Adrenal gland (tissue), 12 donors: ENCODE results near the gene MED26. TPM values are rescaled to one million over a fixed set of nuclear protein-coding genes. Genes with fewer than 3 reads are reported as not detected.

Experiments used
- DNase-seq, 7 donors: peaks; one replicate each; pipeline ENCODE4 v3.0.0-alpha.2; 2019 to 2020
- H3K27ac ChIP-seq, 5 donors: fragments of 200-600 bp; sonication (generic) in 4 of 5; 1 replicate in 3 of 5; 2 replicates in 2 of 5; pipeline versions ENCODE4 v1.5.1 to v1.8.0; 2016 to 2020; ENCODE audit warnings: mild to moderate bottlenecking in 1 of 5
- H3K27me3 ChIP-seq: fragments of 200-600 bp; 2 replicates; pipeline ENCODE4 v1.8.0; 2021
- H3K36me3 ChIP-seq, 2 donors: fragments of 200-600 bp; replicated peaks in 1 of 2; 1 replicate in 1 of 2; 2 replicates in 1 of 2; pipeline versions ENCODE4 v1.5.1 to v1.8.0; 2018 to 2022
- H3K4me1 ChIP-seq, 2 donors: fragments of 200-600 bp; replicated peaks in 1 of 2; 1 replicate in 1 of 2; 2 replicates in 1 of 2; pipeline versions ENCODE4 v1.5.1 to v1.8.0; 2018 to 2021
- H3K4me3 ChIP-seq, 4 donors: fragments of 200-600 bp; sonication (generic) in 3 of 4; one replicate each; pipeline ENCODE4 v1.5.1; 2016 to 2018
- H3K9me3 ChIP-seq, 3 donors: fragments of 200-600 bp; sonication (generic) in 1 of 3; replicated peaks in 1 of 3; 1 replicate in 2 of 3; 2 replicates in 1 of 3; pipeline versions ENCODE4 v1.5.1 to v1.8.0; 2016 to 2021
- POLR2A ChIP-seq, 2 donors: fragments of 450-650 bp; IDR thresholded peaks; one replicate each; pipeline ENCODE4 v1.6.1; 2017; ENCODE audit warnings: antibody characterized with exemption in 2 of 2, mild to moderate bottlenecking in 2 of 2, moderate library complexity in 1 of 2
- WGBS, 4 donors: extraction: QIAGEN DNeasy Blood & Tissue Kit in 2 of 4; methylation state at CpG; one replicate each; pipeline versions ENCODE4 v1.1.5 to v1.1.7; 2013 to 2017; 5-methylcytosine and 5-hydroxymethylcytosine counted together
- intact Hi-C, 2 donors: fragments of 100-400 bp; cut with DNase I; formaldehyde crosslinking; loops; one replicate each; pipeline versions ENCODE4 v1.14.1 to v1.15.0; 2022 to 2023
- polyA plus RNA-seq, 3 donors: library from polyadenylated mRNA; stranded (reverse); fragments of 200-250 nt in 2 of 3; fragments of 350-450 nt in 1 of 3; fragmentation: Illumina TruSeq in 1 of 3; extraction: RNeasy Lipid Tissue Mini Kit (QIAGEN cat#74804) in 1 of 3; gene quantifications; one replicate each; pipeline ENCODE4 v1.2.3, GENCODE V29; 2013 to 2014
- total RNA-seq, 9 donors: library from RNA; depleted of rRNA in 4 of 9; stranded (reverse); fragments of >200 nt in 4 of 9; fragments of 120-200 nt in 1 of 9; fragmentation: NEBNext Ultra II Directional in 1 of 9; extraction: Animal tissue kit (Norgen Biotek cat#: 25700) in 1 of 9; gene quantifications; one replicate each; pipeline versions ENCODE4 v1.1.0 to v1.2.4, GENCODE V29; 2013 to 2023
- TF ChIP-seq, protein P1 (sequence below), 6 experiments: fragments of 450-650 bp in 4 of 6; fragments of 200-600 bp in 2 of 6; sonication (generic) in 1 of 6; IDR thresholded peaks; 1 replicate in 5 of 6; 2 replicates in 1 of 6; pipeline versions ENCODE4 v1.5.1 to v1.8.0; 2016 to 2021; ENCODE audit warnings: antibody characterized with exemption in 6 of 6, mild to moderate bottlenecking in 2 of 6, moderate library complexity in 1 of 6
- donor health status: healthy with polysubstance abuse.
- donor health status: Bipolar disorder and iron deficiency.
- donor health status: DM: yes; HTN: yes; CAD: no.
- donor health status: DM: no; HTN: no; CAD: no.
- donor health status: DM: no; HTN: no; CAD: no.
- donor health status: DM: yes; HTN: yes; CAD: no.

Gene MED26
- total and polyA plus RNA-seq, 12 donors: 4.6 to 17.3 (median 9.0) TPM

DNA sequence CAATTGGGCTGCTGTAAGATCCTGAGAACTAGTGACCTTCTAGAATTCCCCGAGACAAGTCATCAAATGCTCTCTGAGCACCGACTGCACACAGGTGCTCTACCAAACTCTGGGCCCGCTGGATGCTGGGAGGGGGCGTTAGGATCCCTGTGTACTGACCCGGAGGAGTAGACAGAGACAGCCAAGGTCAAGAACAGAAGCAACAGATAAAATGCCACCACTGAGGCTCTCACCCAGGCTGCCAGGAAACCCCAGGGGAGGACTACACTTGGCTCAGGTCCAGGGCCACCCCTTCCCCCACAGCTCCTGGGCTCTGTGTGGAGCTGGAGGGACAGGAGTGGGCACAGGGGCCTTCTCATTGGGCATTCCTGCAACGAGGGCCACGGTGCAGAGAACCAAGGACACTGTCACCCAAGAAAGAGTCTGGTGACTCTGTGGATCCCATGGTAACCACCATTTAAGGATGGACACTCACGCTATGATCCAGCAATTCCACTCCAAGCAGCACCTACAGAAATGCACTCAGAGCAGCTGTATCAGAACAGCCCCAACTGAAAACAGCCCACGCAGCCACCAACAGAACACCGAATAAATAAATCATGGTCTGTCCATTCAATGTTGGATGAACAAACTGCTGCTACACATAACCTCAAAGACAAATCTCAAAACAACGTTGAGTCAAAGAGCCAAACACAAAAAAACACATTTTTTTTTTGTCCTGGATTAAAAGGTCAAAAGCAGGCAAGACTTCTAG is 39.0 kb downstream of the MED26 start:
- Histone ChIP-seq H3K27ac (peak overlapping the region in 3 of 5 donors; percentile 52 to 72 (median 58)), H3K27me3 (no peaks in the 10 kb centered on the region), H3K9me3 (no peaks in the 10 kb centered on the region), H3K36me3 (no peaks in the 10 kb centered on the region), H3K4me3 (no peak overlapping the region), H3K4me1 (peaks cover 39 to 80% of the 10 kb centered on the region in 2 donors)
- intact Hi-C loops: no loop called here
- no peak for TF ChIP-seq POLR2A (IDR thresholded peaks at IDR 0.05)
- TF ChIP-seq, protein P1, sequence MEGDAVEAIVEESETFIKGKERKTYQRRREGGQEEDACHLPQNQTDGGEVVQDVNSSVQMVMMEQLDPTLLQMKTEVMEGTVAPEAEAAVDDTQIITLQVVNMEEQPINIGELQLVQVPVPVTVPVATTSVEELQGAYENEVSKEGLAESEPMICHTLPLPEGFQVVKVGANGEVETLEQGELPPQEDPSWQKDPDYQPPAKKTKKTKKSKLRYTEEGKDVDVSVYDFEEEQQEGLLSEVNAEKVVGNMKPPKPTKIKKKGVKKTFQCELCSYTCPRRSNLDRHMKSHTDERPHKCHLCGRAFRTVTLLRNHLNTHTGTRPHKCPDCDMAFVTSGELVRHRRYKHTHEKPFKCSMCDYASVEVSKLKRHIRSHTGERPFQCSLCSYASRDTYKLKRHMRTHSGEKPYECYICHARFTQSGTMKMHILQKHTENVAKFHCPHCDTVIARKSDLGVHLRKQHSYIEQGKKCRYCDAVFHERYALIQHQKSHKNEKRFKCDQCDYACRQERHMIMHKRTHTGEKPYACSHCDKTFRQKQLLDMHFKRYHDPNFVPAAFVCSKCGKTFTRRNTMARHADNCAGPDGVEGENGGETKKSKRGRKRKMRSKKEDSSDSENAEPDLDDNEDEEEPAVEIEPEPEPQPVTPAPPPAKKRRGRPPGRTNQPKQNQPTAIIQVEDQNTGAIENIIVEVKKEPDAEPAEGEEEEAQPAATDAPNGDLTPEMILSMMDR (IDR thresholded peaks at IDR 0.05): no peak
- WGBS, 4 donors: 41 to 54% (median 42%) methylated on average over 8 to 11 of the region's 11 CpGs
- DNase-seq: no peak

- H3K9me3 ChIP-seq: no peaks in the 10 kb centered on the region
- no peaks in the 10 kb centered on the region for H3K36me3 ChIP-seq
- no peaks in the 10 kb centered on the region for H3K27me3 ChIP-seq
- peaks cover 39 to 84% of the 10 kb centered on the region in 2 donors for H3K4me1 ChIP-seq
- WGBS, 4 donors: 13 to 27% (median 20%) methylated on average over 17 to 26 of the region's 26 CpGs
- intact Hi-C loops: no loop called here
- no peak for TF ChIP-seq POLR2A (IDR thresholded peaks at IDR 0.05)
- TF ChIP-seq, protein P1 (IDR thresholded peaks at IDR 0.05): no peak
- peak overlapping the region in 4 of 5 donors; percentile 45 to 72 (median 55) for H3K27ac ChIP-seq
- H3K4me3 ChIP-seq: no peak overlapping the region
- DNase-seq: peak in 3 of 7 donors; percentile 56 to 75 (median 60)
Measured at GRCh38 chr19:16587833-16588823, 39.9 kb downstream of the MED26 start.

DNA sequence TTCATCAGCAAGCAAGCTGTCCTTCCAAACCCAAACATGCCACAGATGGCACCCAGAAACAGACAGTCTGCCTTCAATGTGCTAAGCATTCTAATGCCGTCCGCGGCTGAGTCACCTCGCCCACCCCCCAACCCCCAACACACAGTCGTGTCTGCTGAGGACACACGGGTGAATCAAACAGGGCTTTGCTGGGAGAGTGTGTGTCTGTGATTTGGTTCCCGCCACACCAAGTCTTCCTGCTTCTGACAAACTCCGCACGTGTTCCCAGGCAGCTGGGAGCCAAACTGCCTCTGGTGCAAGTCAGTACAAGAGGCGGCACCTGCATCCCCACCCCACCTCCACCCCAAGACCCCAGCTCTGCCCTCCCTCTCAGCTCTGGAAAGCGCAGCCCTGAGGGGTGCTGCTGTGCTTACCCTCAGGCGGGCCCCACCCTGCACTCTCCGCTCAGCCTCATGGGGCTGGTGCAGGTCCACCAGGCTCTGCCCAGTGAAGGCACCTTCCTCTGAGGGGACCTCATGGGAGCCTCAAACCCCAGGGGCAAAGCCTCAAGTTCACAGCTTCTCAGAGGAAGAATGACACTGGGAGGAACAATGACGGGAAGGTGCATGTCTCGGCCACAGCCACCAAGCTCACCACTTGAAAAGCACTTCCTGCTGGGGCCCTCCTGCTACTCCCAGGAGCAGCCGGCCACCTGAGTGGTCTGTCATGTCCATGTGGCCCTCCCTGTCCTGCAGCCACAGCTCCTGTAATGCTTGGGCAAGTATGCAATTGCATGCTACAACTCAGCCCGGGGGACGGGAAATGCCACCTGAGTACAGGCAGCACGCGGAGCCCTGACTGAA is 40.8 kb downstream of the MED26 start:
- TF ChIP-seq, protein P1 (IDR thresholded peaks at IDR 0.05): no peak
- no peak for TF ChIP-seq POLR2A (IDR thresholded peaks at IDR 0.05)
- no peaks in the 10 kb centered on the region for H3K9me3 ChIP-seq
- peaks cover 35 to 88% of the 10 kb centered on the region in 2 donors for H3K4me1 ChIP-seq
- no peak overlapping the region for H3K4me3 ChIP-seq
- 51 to 62% (median 54%) methylated on average over 6 to 20 of the region's 20 CpGs for WGBS, 4 donors
- H3K27me3 ChIP-seq: no peaks in the 10 kb centered on the region
- intact Hi-C loops: no loop called here
- H3K36me3 ChIP-seq: no peaks in the 10 kb centered on the region
- peak overlapping the region in 4 of 5 donors; percentile 45 to 72 (median 55) for H3K27ac ChIP-seq
- peak in 1 of 7 donors; percentile 68 for DNase-seq
